Stimulated activated CD4-positive, alpha-beta T cell treated with anti-CD3 and anti-CD28 coated beads, Interleukin-1b, Interleukin-23, amount 100 ng/mL, for 48 hours (primary cell): Measurements from ENCODE around the gene LHFPL2.
"Not testable (repeated sequence)": the region's sequence is repeated elsewhere in the genome, so short reads cannot be mapped to it uniquely, and the experiment has no call there.

Source experiments
- DNase-seq: peaks from one replicate; pipeline ENCODE4 v3.0.0-alpha.2; 2020

LHFPL2 gene

GRCh38 chr5:78639791-78640190 is 8.8 kb downstream of the LHFPL2 start:
- DNase-seq = no peak

DNA sequence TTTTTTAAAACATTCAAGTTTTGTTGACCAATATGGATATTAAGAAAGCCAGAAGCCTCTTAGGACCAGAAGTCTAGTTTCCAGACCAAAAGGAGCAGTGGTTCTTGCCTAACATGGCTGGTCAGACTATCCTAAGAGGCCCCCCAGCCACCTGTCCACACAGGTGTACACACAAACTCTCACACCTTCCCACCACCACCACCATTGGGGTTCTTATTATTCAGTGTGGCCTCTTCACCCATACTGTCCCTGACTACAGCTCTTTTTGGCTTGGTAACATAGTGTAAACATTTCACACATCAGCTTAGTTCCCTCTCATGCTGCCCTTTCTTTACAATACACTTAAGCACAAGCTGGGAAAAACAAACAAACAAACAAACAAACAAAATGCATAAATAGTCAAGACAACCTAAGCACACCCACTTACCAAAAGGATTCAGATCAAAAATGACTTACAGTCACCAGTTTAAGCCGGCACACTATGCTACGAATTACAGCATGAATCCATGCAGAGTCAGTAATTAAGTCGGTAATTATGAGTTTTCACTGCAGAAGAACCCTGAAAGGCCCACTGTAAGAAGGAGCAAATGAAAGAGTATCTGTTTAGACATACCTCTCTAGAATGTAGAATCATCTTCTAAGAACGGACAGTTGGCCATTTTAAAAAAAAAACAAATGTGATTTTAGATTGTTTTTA is 9.5 kb downstream of the LHFPL2 start:
- no peak for DNase-seq

DNA sequence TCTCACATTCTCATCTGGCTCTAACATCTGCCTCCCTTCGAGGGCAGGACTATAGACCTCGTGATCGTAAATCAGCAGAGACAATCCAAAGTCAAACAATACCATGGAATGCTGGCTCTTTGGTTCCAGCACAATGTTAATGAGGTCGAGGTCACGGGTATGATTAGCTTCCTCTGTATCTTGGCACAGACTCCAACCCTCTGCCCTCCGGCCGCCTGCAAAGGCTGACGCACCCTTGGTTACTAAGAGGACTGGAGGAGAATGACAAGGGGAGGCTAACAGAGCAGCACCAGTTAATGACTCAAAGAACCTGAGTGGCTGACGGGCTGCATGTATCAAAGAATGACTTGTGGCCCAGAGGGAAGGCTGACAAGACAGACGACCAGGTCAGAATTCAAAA is 10.1 kb downstream of the LHFPL2 start:
- DNase-seq = no peak

- no peak for DNase-seq
These were observed 11.1 kb downstream of the LHFPL2 start for GRCh38 chr5:78637468-78637867.

- DNase-seq = no peak
These were observed 11.9 kb downstream of the LHFPL2 start for GRCh38 chr5:78636682-78637081.

DNA sequence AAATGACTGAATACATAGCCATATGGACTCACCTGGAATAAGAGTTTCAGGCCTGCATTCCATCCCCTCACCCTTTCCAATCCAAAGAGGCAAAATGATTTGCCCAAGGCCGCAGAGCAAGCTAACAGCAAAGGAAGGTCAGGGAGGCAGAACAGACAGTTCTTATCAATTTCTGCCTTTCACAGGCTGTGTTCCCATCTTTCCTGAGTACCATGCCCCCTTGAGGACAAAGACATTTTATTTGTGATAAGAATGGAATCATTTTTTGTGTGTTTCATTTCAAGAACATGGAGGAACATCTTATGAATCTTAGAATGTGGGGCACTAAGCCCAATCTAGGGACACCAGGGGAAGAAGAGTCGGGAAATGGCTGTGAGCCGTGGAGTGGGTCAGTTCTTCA is 13.9 kb downstream of the LHFPL2 start:
- no peak for DNase-seq

GRCh38 chr5:78634229-78634628 is 14.3 kb downstream of the LHFPL2 start:
- no peak for DNase-seq

- no peak for DNase-seq
These were observed 14.9 kb downstream of the LHFPL2 start for GRCh38 chr5:78633700-78634099.

DNA sequence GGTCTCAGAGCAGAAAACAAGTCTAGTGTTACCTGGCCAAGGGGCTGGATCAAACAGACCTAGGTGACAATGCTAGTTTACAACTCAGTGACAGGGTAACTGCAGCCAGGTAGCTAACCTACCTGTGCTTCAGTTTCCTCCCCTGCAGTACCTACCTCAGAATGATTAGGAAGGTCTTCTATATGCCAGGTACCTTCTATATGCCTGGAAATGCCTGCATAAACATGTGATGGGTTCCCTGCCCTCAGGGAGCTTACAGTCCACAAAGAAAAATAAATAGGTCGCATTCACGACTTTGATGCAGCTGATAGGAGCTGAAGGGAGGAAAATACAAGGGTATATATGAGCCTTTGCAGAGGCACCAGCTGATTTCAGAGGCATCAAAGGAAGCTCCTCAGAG is 16.1 kb downstream of the LHFPL2 start:
- no peak for DNase-seq

DNA sequence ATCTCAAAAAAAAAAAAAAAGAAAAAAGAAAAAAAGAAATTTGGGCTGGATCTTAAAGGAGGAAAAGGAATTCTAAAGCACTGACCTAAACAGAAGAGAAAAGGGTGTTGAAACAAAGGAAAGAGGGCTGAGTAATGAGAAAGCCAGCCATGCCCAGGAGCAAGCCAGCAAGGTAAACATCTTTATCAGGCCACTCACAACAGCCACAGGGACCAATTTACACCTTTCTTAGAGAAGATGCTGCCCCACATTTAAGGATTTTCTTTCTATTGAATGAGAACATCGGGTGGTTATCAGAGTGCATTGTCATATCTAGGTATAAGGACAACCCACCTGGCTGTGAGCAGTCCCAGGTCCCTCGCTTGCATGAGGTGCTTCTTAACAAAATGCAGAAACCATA is 16.6 kb downstream of the LHFPL2 start:
- no peak for DNase-seq

GRCh38 chr5:78630047-78630446 is 18.5 kb downstream of the LHFPL2 start:
- DNase-seq = no peak

- no peak for DNase-seq
These were observed 18.9 kb downstream of the LHFPL2 start for GRCh38 chr5:78629624-78630023.

DNA sequence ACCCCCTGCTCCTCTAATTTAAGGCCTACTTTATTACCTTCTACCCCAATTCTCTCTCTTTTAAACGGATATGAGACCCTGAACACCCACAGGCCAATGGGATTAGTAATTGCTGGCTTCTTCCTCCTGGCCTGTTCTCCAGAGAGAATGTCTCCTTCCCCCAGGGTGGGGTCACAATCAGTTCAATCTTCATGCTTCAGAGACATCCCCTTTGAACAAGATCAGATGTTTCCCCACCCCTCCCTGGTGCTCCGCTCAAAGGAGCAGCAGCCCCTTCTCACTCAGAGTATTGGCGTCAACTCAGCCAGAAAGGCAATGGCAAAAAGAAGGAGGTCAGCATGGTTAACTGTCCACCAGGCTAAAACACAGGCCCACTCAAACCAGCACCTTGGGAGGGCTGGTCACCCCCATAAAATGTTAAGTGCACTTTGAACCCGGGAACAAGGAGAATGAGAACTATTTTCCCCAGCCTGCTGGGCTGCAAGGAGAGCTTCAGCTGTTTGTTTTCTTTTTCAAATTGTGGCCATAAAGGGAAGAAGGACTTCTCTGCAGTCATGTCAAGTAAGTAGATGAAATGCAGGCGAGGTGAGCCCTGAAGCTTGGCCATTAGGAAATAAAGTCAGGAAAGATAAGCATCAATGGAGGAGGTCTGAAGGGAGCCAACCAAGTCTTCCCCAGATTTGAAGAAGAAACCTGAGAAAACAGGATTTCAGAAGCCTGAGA is 20.1 kb downstream of the LHFPL2 start:
- DNase-seq = no peak

GRCh38 chr5:78627766-78628165 is 20.8 kb downstream of the LHFPL2 start:
- DNase-seq = no peak

DNA sequence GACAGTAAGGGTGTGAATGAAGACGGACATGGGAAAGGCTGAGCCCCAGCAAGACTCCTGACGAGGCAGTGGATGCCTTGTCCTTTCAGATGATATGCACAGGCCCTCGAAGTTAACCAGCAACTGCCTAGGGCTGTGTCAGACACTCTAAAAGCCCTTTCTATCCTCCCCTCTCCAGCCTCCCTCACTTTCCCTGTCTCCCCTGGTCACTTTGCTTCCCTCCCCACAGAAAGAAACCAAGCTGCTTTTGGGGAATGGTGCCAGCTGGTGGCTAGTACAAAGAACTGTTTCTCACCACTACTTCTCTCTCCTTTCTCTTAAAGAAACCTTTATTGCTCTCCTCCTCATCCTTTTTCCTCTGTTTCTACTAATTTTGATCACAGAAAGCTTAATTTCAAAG is 21.4 kb downstream of the LHFPL2 start:
- DNase-seq = no peak

DNA sequence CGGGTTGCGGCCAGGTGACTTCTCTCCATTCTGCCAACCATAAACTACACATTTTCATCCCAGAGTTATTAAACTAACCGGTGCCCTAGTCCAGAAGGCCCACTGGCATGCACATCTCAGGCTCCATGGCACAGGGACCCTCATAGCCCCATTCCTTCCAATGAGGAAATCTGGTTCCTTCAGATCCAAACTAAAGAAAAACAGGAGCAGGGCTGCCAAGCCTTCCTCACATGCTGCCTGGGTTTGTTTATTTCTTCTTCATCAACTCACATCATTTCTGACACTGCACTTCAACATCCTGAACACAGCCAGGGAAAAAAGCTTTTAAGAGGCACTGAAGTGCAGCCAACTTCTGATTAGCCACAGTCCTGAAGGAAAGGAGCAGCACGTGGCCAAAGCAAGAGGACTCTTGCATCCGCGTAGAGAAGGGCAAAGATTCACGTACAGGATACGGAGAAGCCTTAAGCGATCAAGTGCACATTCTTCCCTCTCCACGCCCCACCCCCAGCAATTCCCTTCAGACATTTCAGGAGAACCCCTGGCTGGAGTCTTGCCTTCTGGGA is 22.5 kb downstream of the LHFPL2 start:
- DNase-seq = no peak

DNA sequence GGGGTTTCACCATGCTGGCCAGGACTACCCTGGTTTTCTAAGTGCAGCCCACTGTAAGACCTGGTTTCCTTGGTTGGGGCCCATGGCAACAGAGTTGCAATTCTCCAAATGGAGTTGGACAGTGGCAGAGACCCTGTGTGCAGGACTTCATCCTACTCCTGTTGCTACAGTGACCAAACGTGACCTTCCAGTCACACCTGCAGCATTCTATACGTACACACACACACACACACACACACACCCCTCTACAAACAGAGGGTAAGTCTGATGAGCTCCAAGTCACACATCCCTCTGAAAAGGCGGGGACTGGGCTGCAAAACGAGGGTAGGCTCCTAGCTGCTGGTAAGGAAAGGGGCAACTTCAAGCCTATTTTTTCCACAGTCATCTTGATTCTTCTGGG is 23.6 kb downstream of the LHFPL2 start:
- DNase-seq = no peak

DNA sequence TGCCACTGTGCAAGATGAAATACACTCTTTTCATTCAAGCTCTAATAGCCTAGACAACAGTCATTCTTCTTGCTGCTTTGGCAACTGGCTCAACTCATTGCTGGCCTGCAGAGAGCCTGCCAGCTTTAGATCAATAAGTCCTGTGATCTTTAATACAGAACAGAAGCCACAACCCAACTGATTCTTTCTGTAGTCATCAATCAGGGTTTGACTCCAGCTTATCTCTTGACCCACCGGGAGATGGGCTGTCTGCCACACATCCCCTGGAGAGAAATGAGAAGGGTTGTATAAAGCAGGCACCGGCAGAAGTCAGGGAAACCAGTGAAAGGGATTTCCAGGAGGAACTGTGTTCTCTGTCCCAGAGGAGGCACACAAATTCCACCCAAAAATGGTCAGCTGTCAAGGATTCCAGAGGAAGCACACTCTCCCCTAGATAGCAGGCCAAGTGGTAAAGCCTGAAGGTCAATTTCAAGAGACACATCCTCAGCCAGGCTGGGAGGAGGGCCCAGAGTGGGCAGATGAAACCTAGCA is 24.5 kb downstream of the LHFPL2 start:
- DNase-seq = no peak

DNA sequence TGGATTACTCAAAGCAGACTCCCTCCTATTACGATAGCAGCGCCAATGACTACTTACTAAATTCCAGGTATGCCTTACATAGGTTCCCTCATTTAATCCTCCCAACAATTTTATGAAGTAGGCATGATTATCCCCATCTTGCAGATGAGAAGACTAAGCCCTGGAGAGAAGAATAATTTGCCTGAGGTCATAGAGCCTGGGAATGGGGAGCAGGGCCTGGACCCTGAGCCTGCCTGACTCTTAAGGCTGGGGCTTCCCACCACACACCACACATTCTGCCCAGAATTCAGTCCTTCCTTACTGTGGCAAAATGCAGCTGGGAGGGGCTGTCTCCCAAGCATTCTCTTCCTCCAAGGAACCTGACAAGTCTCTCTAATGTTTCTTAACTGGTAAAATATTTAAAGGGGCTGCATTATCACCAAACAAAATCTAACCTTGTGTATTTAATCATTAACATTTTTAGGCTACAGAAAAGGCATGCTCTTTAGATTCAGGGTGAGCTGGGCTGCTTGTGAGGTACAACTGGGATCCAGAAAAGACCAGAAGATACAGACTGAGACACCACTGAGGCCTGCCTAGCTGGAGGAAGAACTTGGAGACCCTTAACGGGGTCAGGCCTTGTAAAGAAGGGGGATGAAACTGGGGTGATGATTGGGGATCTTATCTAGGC is 26.1 kb downstream of the LHFPL2 start:
- DNase-seq = no peak

GRCh38 chr5:78621291-78621738 is 27.3 kb downstream of the LHFPL2 start:
- no peak for DNase-seq

GRCh38 chr5:78620119-78620518 is 28.5 kb downstream of the LHFPL2 start:
- not testable (repeated sequence) for DNase-seq

DNA sequence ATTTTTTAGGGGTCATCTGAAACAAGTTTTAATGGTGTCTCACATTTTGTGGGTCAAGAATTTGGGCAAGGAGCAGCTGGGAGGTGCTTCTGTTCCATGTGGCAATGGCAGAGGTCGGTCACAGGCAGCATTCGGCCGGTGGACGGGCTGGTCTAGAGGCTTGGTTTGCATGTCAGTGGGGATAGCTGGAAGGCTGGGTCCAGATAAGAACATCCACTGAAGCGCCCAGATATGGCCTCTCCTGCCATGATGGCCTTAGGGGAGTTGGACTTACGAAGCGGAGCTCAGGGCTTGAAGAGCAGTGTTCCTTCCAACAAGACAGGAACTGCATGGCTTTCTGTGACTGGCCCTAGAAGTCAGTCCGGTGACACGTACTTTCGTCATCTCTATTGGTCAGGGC is 30.3 kb downstream of the LHFPL2 start:
- no peak for DNase-seq

DNA sequence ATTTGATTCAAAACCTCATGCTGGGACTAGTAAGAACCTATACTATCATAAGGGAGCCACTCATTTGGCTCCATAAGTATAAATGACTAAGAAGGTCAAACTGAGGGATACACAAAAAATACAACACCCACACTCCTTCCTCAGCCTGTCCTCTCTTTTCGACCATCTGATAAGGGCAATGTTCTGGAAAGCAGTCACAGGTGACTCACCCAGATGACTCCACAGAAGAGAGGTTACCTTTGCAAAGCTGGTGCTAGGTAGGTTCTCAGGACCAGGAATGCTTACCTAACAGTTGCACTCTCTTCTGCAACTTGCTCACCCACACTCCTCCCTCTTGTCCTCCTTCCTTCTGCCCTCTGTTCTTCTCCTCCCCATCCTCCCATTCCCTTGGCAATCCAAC is 32.9 kb downstream of the LHFPL2 start:
- DNase-seq = no peak

GRCh38 chr5:78614816-78615215 is 33.8 kb downstream of the LHFPL2 start:
- no peak for DNase-seq
